ENCODE measurements around the gene MIF.
"Not testable (repeated sequence)": the region's sequence is repeated elsewhere in the genome, so short reads cannot be mapped to it uniquely, and the experiment has no call there.

The MIF gene

DNA sequence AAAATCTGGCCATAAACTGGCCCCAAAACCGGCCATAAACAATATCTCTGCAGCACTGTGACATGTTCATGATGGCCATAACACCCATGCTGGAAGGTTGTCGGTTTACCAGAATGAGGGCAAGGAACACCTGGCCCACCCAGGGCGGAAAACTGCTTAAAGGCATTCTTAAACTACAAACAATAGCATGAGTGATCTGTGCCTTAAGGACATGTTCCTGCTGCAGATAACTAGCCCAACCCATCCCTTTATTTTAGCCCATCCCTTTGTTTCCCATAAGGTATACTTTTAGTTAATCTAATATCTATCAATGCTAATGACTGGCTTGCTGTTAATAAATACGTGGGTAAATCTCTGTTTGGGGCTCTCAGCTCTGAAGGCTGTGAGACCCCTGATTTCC, 6.0 kb downstream of the MIF start:
- not testable (repeated sequence) for DNase-seq (ENCODE audit: extremely low read depth in 1 of 2, low read depth in 1 of 2)

DNA sequence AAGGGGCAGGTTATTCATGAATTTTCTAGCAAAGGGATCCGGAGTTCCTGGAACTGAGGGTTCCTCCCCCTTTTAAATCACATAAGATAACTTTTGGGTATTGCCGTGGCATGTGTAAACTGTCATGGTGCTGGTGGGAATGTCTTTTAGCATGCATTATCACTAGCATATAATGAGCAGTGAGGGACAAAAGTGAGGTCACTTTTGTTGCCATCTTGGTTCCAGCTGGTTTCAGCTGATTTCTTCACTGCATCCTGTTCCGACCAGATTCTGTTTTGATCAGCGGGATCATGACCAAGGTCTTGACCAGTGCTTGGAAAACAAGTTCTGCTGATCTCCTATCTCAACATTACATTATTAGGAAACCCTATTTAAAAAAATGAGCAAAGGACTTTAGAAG, 7.4 kb downstream of the MIF start:
- DNase-seq (ENCODE audit: extremely low read depth in 1 of 2, low read depth in 1 of 2): no peak

GRCh38 chr22:23903328-23903971, 9.3 kb downstream of the MIF start:
- DNase-seq (ENCODE audit: extremely low read depth in 1 of 2, low read depth in 1 of 2): no peak

DNA sequence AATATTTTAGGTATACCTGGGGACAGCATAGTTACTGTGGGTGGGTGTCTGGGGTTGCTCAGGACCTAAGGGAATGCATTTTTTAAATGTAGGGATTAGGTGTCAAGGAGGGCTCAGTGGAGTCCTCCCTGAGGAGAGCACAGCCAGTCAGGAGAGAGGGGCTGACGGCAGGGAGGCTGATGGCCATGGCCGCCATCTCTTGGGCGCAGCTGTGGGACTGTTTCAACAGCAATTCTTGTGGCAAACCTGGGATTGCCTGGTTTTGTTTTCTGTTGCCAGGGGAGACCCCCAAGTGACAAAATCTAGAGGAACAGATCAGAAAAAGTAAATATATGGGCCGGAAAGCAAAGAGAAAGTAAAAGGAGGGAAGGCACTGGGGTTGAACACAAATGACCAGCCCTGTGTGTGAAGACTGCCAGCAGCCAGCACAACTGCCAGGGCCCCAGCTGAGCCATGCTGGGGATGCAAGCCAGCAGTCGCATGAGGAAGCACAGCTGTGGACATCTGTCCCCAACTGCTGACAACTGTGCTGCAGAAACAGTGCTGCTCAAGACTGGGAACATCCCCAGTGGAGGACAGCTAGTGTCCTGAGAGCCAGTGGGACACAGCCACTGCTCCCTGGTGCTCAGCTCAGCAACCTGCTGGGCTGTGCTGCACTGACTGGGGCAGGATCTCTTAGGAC, 10.5 kb downstream of the MIF start:
- DNase-seq (ENCODE audit: extremely low read depth in 1 of 2, low read depth in 1 of 2): no peak

- no peak for DNase-seq (ENCODE audit: extremely low read depth in 1 of 2, low read depth in 1 of 2)
Measured at GRCh38 chr22:23906641-23907040, 12.5 kb downstream of the MIF start.

DNA sequence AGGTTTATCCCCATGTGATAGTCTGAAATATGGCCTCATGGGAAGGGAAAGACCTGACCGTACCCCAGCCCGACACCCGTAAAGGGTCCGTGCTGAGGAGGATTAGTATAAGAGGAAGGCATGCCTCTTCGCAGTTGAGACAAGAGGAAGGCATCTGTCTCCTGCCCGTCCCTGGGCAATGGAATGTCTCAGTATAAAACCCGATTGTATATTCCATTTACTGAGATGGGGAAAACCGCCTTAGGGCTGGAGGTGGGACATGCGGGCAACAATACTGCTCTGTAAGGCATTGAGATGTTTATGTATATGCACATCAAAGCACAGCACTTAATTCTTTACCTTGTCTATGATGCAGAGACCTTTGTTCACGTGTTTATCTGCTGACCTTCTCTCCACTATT, 13.2 kb downstream of the MIF start:
- not testable (repeated sequence) for DNase-seq (ENCODE audit: extremely low read depth in 1 of 2, low read depth in 1 of 2)

DNA sequence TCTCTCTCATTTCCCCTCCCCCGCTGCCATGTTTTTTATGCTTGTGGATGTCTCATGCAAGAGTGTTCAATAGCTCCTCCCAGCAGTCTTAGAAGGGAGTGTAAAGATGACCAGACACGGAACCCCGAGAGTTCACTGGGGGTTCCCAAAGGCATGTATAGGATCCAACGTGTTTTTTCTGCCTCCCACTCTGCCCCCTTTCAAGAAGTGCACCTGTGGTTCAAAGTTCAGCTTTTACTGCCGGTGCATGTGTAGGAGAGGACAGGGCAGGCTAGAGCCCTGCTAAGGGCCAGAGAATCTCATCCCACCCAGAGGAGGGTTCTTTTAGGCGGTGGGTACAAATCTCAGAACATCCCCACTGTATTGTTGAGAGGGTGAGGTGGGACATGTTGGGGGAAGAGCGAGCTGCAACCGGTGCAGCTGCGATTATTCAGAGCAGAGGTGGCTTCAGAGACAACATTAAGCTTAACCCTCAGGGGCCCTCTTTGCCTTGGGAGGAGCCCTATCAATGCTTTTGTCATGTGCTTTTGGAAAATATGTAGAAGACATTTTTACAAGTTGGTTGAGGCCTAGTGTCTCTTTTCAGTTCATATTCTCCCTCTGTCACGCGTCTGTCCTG, 14.5 kb downstream of the MIF start:
- DNase-seq (ENCODE audit: extremely low read depth in 1 of 2, low read depth in 1 of 2): no peak

- DNase-seq (ENCODE audit: extremely low read depth in 1 of 2, low read depth in 1 of 2): no peak
Measured at GRCh38 chr22:23909296-23909898, 15.2 kb downstream of the MIF start.

DNA sequence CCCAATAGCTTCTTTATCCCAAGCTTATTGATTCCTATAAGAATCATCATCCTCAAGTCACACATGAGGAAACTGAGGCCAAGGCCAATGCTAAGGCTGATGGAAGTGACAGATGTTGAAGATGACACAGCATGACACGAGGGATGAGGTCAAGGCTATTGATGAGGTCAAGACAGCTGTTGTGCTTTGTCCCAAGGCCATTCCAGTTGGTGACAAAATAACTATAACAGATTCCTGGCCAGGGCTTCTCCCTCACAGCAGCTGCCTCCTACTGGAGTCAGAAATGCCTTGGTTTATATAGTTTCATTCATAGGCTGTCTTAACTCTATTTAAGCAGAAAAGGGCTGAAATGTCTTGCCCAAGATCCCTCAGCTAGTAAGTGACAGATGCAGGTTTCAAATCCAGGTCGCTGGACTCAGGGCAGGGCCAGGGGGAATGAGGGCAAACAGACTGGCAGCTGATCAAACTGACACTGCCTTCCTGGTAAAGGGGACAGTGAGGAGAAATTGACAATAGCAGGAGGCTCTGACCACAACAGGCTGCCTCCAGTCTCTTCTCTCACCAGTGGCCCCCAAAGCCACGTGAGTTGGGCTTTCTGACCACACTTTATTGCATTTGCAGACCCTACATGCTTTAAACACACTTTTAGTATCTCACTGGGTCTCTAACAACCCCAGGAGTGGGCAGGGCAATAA, 16.5 kb downstream of the MIF start:
- no peak for DNase-seq (ENCODE audit: extremely low read depth in 1 of 2, low read depth in 1 of 2)

DNA sequence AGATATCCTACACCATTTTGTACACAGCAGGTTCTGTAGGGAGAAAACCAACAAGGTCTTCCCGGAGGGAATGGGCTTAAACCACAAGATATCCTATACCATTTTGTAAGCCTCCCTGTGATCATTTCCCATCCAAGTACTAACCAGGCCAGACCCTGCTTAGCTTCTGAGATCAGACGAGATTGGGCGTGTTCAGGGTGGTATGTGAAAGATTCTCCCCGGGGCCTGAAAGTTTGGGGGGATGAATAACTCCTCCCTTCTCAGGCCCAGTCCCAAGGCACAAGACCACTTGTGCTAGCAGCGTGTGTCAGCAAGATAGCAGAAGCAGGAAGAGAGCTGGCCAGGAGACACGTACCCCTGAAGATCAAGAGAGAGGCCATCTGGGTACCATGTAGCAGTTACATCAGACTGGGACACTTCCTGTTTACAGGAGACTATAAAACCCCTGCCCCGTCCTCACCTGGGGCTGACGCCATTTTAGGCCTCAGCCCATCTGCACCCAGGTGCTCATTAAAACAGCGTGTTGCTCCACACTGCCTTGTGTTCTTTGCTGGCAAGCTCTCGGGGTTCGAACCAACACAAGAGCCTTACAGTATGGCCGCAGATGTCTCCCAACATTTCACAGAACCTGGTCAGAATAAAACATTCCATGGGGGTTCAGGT, 17.3 kb downstream of the MIF start:
- DNase-seq (ENCODE audit: extremely low read depth in 1 of 2, low read depth in 1 of 2): no peak

- DNase-seq (ENCODE audit: extremely low read depth in 1 of 2, low read depth in 1 of 2): no peak
Measured at GRCh38 chr22:23912293-23912903, 18.2 kb downstream of the MIF start.

DNA sequence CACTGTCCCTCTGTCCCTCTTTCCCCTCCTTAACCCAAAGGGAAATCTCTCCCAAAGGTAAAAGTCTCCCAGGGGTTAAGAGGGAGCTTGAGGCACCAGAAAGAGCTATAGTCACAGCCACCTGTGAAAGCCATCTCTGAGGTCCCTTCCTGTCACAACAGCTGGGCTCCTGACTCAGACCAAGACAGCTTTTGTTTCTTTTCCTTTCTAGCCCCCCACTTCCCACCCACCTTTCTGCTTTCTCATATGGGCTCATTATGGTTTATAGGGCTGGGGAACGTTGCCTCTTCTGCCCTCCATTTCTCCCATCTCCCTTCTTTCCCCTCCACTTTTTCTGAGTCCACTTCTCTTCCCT, 19.1 kb downstream of the MIF start:
- no peak for DNase-seq (ENCODE audit: extremely low read depth in 1 of 2, low read depth in 1 of 2)

DNA sequence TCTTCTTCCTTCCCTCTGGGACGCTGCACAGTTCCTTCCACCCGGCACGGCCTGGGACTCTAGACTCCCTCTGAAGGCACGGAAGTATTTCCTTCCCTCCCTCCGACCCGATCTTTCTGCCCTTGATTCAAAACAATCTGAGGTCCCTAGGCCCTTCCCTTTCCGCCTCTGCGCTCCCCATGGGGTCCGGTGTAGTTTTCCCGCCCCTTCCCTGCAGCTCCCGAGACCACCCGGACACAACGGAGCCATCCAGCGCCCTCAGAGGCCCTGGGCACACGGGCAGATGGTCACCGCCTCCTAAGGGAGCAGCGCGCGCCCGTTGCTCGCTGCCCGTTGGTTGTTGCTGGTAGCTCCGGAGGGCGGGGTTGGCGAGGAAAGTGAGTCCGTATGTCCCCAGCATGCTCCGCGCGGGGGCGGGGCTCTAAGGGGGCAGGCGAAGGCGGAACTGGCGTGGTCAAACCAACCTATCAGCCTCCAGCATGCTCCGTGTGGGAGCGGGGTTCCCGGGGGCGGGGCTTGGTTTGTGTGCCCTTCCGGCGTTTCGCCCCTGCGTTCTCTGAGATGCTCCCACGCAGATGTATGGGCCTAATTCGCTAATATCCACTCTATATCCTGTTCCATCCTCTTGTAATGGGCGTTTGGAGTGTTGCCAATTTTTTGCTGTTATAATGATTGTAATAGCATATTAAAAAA, 19.6 kb downstream of the MIF start:
- DNase-seq (ENCODE audit: extremely low read depth in 1 of 2, low read depth in 1 of 2): peak; percentile 96 to 99

GRCh38 chr22:23915290-23915689, 21.1 kb downstream of the MIF start:
- DNase-seq (ENCODE audit: extremely low read depth in 1 of 2, low read depth in 1 of 2): no peak

- DNase-seq (ENCODE audit: extremely low read depth in 1 of 2, low read depth in 1 of 2): not testable (repeated sequence)
Measured at GRCh38 chr22:23920267-23920611, 26.1 kb downstream of the MIF start.

- not testable (repeated sequence) for DNase-seq (ENCODE audit: extremely low read depth in 1 of 2, low read depth in 1 of 2)
Measured at GRCh38 chr22:23921586-23922201, 27.5 kb downstream of the MIF start.

- no peak for DNase-seq (ENCODE audit: extremely low read depth in 1 of 2, low read depth in 1 of 2)
Measured at GRCh38 chr22:23922921-23923320, 28.7 kb downstream of the MIF start.

GRCh38 chr22:23925020-23925606, 30.9 kb downstream of the MIF start:
- no peak for DNase-seq (ENCODE audit: extremely low read depth in 1 of 2, low read depth in 1 of 2)

DNA sequence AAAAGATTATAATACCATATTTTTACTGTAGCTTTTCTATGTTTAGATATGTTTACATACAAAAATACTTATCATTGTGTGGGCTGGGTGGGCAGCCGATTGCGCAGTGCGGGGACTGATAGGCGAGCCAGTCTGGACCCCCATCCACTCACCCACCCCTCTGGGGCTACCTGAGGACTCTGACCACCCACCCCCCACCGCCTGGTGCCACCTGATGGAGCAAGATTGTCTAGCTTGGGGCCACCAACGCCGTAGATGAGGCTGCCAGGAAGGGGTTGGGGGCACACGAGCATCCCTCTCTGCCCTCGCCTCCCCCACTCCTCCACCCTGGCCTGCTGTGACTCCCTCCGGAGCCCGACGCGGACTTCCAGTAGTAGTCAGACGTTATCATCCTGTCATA, 32.4 kb downstream of the MIF start:
- no peak for DNase-seq (ENCODE audit: extremely low read depth in 1 of 2, low read depth in 1 of 2)
